GM23338 (cell line): ENCODE results near the gene APOB. TPM values are rescaled to one million over a fixed set of nuclear protein-coding genes. Genes with fewer than 3 reads are reported as not detected.

Source experiments
- ATAC-seq: fragments of 200-7000 bp; cut with Tn5 transposase; 3 replicates; pipeline ENCODE4 v1.9.1; 2020
- DNase-seq: peaks from one replicate; pipeline ENCODE4 v3.0.0-alpha.2; 2015; ENCODE audit warnings: low spot score
- H2AFZ ChIP-seq: fragments of 200-600 bp; sonication (generic); 2 replicates; pipeline ENCODE4 v1.8.0; 2016; ENCODE audit warnings: antibody characterized with exemption, mild to moderate bottlenecking, moderate library complexity
- H3F3A ChIP-seq: fragments of 200-600 bp; sonication (generic); replicated peaks from 2 replicates; pipeline ENCODE4 v1.8.0; 2017; ENCODE audit warnings: antibody characterized with exemption, mixed run types, low read depth
- H3K27ac ChIP-seq: fragments of 200-600 bp; sonication (generic); 2 replicates; pipeline ENCODE4 v1.6.1; 2016; ENCODE audit warnings: low read depth
- H3K27me3 ChIP-seq: fragments of 200-600 bp; sonication (generic); 2 replicates; pipeline ENCODE4 v1.8.0; 2016; ENCODE audit warnings: mild to moderate bottlenecking, mixed run types, moderate library complexity; ENCODE audit not compliant: insufficient read depth
- H3K36me3 ChIP-seq: fragments of 200-600 bp; sonication (generic); 2 replicates; pipeline ENCODE4 v1.8.0; 2016; ENCODE audit warnings: mild to moderate bottlenecking; ENCODE audit not compliant: insufficient read depth
- H3K4me1 ChIP-seq: fragments of 200-600 bp; sonication (generic); 2 replicates; pipeline ENCODE4 v1.8.0; 2016; ENCODE audit warnings: mild to moderate bottlenecking, moderate library complexity; ENCODE audit not compliant: insufficient read depth
- H3K4me2 ChIP-seq: fragments of 200-600 bp; sonication (generic); 2 replicates; pipeline ENCODE4 v1.7.1; 2017; ENCODE audit warnings: mixed run types
- H3K4me3 ChIP-seq: fragments of 200-600 bp; sonication (generic); 2 replicates; pipeline ENCODE4 v1.6.1; 2016; ENCODE audit warnings: mixed run types
- H3K79me2 ChIP-seq: fragments of 200-600 bp; sonication (generic); replicated peaks from 2 replicates; pipeline ENCODE4 v1.8.0; 2017; ENCODE audit warnings: mild to moderate bottlenecking; ENCODE audit not compliant: insufficient read depth
- H3K9me2 ChIP-seq: fragments of 200-600 bp; sonication (generic); 2 replicates; pipeline ENCODE4 v1.8.0; 2017; ENCODE audit not compliant: insufficient read depth
- H4K20me1 ChIP-seq: fragments of 200-600 bp; sonication (generic); replicated peaks from 2 replicates; pipeline ENCODE4 v1.8.0; 2017; ENCODE audit warnings: mild to moderate bottlenecking; ENCODE audit not compliant: insufficient read depth
- H3K27ac Mint-ChIP-seq: 2 replicates; pipeline ENCODE4 v1.8.0; 2020; ENCODE audit warnings: inconsistent platforms, mild to moderate bottlenecking, moderate library complexity, mixed read lengths
- H3K27me3 Mint-ChIP-seq: 3 replicates; pipeline ENCODE4 v1.8.0; 2022; ENCODE audit warnings: low read depth, mild to moderate bottlenecking, moderate library complexity, mixed read lengths, inconsistent platforms; ENCODE audit not compliant: insufficient read depth, poor library complexity
- H3K36me3 Mint-ChIP-seq: 3 replicates; pipeline ENCODE4 v1.8.0; 2021; ENCODE audit warnings: low read depth, mild to moderate bottlenecking, inconsistent platforms, moderate library complexity, mixed read lengths
- H3K4me1 Mint-ChIP-seq: 3 replicates; pipeline ENCODE4 v1.8.0; 2020; ENCODE audit warnings: mild to moderate bottlenecking, inconsistent platforms, mixed read lengths
- H3K4me3 Mint-ChIP-seq: 3 replicates; pipeline ENCODE4 v1.8.0; 2021; ENCODE audit warnings: moderate library complexity, mild to moderate bottlenecking, inconsistent platforms, mixed read lengths
- H3K9me3 Mint-ChIP-seq: 3 replicates; pipeline ENCODE4 v1.8.0; 2020; ENCODE audit warnings: moderate library complexity, mild to moderate bottlenecking, inconsistent platforms, mixed read lengths
- CREB1 ChIP-seq: fragments of 250-450 bp; sonication (Bioruptor Pico); IDR thresholded peaks from 2 replicates; pipeline ENCODE4 v1.5.0; 2020; ENCODE audit warnings: low read depth, mild to moderate bottlenecking, moderate library complexity
- CTCF ChIP-seq, 2 experiments: fragments of 200-600 bp in 1 of 2; sonication (generic) in 1 of 2; conservative IDR thresholded peaks; 2 replicates each; pipeline versions ENCODE4 v1.5.1 to v1.6.1; 2016 to 2017; ENCODE audit warnings: antibody characterized with exemption in 2 of 2, low read depth in 2 of 2, mild to moderate bottlenecking in 2 of 2, moderate library complexity in 1 of 2
- ETS1 ChIP-seq: IDR thresholded peaks from 2 replicates; pipeline ENCODE4 v1.6.1; 2016; ENCODE audit warnings: antibody characterized with exemption
- EZH2 ChIP-seq: fragments of 200-600 bp; sonication (generic); IDR thresholded peaks from one replicate; pipeline ENCODE4 v1.8.0; 2017; ENCODE audit warnings: antibody characterized with exemption, mild to moderate bottlenecking, low read depth; ENCODE audit not compliant: unreplicated experiment
- NANOG ChIP-seq: IDR thresholded peaks from 2 replicates; pipeline ENCODE4 v1.6.1; 2016; ENCODE audit warnings: antibody characterized with exemption, borderline replicate concordance
- POLR2AphosphoS5 ChIP-seq: IDR thresholded peaks from 2 replicates; pipeline ENCODE4 v1.6.1; 2016; ENCODE audit warnings: antibody characterized with exemption, low read depth
- REST ChIP-seq: IDR thresholded peaks from one replicate; pipeline ENCODE4 v1.6.1; 2018; ENCODE audit warnings: antibody characterized with exemption; ENCODE audit not compliant: unreplicated experiment
- STAT1 ChIP-seq: IDR thresholded peaks from one replicate; pipeline ENCODE4 v1.6.1; 2016; ENCODE audit warnings: antibody characterized with exemption; ENCODE audit not compliant: unreplicated experiment
- ZNF331 ChIP-seq: fragments of 250-450 bp; sonication (Bioruptor Pico); IDR thresholded peaks from 2 replicates; pipeline ENCODE4 v1.5.0; 2020; ENCODE audit warnings: low read depth, mild to moderate bottlenecking, moderate library complexity
- ZNF462 ChIP-seq: fragments of 250-450 bp; sonication (Bioruptor Pico); IDR thresholded peaks from 2 replicates; pipeline ENCODE4 v1.5.0; 2020; ENCODE audit warnings: mild to moderate bottlenecking, moderate library complexity
- polyA plus RNA-seq: library from polyadenylated mRNA; unstranded; fragments of >200 nt; fragmentation: Nextera tagmentation; extraction: Ambion mirVana; gene quantifications from 2 replicates; pipeline ENCODE4 v1.2.1, GENCODE V29; 2016
- total RNA-seq: library from RNA; depleted of rRNA; stranded (reverse); fragments of >200 nt; shearing (Covaris generic); gene quantifications from 2 replicates; pipeline ENCODE4 v1.2.3, GENCODE V29; 2014

APOB gene
- total and polyA plus RNA-seq, 2 experiments from 2014 or later, result 0.08 to 0.56 TPM

GRCh38 chr2:21021430-21021829 is 22.4 kb downstream of the APOB start:
- H3K4me1 ChIP-seq, result no peaks in the 10 kb centered on the region
- ATAC-seq, result no peak
- H3K4me3 ChIP-seq, result no peak overlapping the region
- H3K36me3 ChIP-seq, result no peaks in the 10 kb centered on the region
- Mint-ChIP-seq H3K4me3 (no peak overlapping the region), H3K9me3 (no peaks in the 10 kb centered on the region; the same call in 2 of the 3 replicates), H3K27ac (no peak overlapping the region), H3K27me3 (no peaks in the 10 kb centered on the region), H3K4me1 (no peaks in the 10 kb centered on the region), H3K36me3 (no peaks in the 10 kb centered on the region)
- no peak for DNase-seq
- no peak overlapping the region for H2AFZ ChIP-seq
- no peak overlapping the region for H3K27ac ChIP-seq
- H3K79me2 ChIP-seq, result no peaks in the 10 kb centered on the region
- no peak for TF ChIP-seq POLR2AphosphoS5
- no peak for TF ChIP-seq EZH2
- TF ChIP-seq NANOG, result no peak
- TF ChIP-seq CTCF (conservative IDR thresholded peaks at IDR 0.05; ENCODE audit: low read depth in 2 of 2), result no peak
- no peak for TF ChIP-seq STAT1
- TF ChIP-seq ZNF331 (CRISPR knock-in tag), result no peak
- TF ChIP-seq CREB1 (CRISPR knock-in tag), result no peak
- TF ChIP-seq ZNF462, result no peak
- no peak for TF ChIP-seq ETS1
- no peak for TF ChIP-seq REST
- H3F3A ChIP-seq, result no peaks in the 10 kb centered on the region
- H3K4me2 ChIP-seq, result no peak overlapping the region
- no peaks in the 10 kb centered on the region for H4K20me1 ChIP-seq
- no peaks in the 10 kb centered on the region for H3K27me3 ChIP-seq
- peaks cover 6% of the 10 kb centered on the region for H3K9me2 ChIP-seq
